K562 (cell line): ENCODE measurements around the gene FERMT1. TPM values are rescaled to one million over a fixed set of nuclear protein-coding genes. Genes with fewer than 3 reads are reported as not detected.
A peak's percentile ranks its signal among the peaks of the same experiment; 100 is the strongest.

ENCODE experiments used
- ATAC-seq: fragments of 200-7000 bp; cut with Tn5 transposase; 3 replicates; pipeline ENCODE4 v1.9.1; 2020; ENCODE audit warnings: moderate library complexity
- BruUV-seq: library from RNA; stranded (reverse); fragments of 400-500 nt; replicated peaks from 2 replicates; lab custom pipeline; 2021; lab: Mats Ljungman, UMichigan
- CTCF ChIA-PET: fragments of 300-600 bp; formaldehyde crosslinking; extraction: SDS; loops from one replicate; lab custom pipeline; 2021; ENCODE audit warnings: low intra/inter-chr PET ratio; lab: Yijun Ruan, JAX
- POLR2A ChIA-PET: fragments of 300-600, 350-650 bp; sonication (Branson Sonifier 250); formaldehyde crosslinking; extraction: SDS; loops from one replicate; lab custom pipeline; 2021; ENCODE audit warnings: antibody characterized with exemption, inconsistent platforms; lab: Yijun Ruan, JAX
- DNase-seq, 4 experiments: peaks; one replicate each; pipeline versions ENCODE4 v3.0.0 to v3.0.0-alpha.2; 2011 to 2018; ENCODE audit warnings: low spot score in 3 of 4, mixed read lengths in 3 of 4; ENCODE audit errors: extremely low read depth in 1 of 4
- FAIRE-seq: peaks from 2 replicates; lab custom pipeline; 2011; peaks lifted over from hg19 to GRCh38; lab: Jason Lieb, UNC
- H2AFZ ChIP-seq: 2 replicates; pipeline ENCODE4 v1.6.0; 2011; ENCODE audit warnings: low read depth, low read length, control low read depth, inconsistent platforms
- H3K27ac ChIP-seq: fragments of 200-600 bp; 3 replicates; pipeline ENCODE4 v1.8.0; 2011; ENCODE audit warnings: low read depth, mild to moderate bottlenecking, control low read depth, inconsistent platforms, low read length, moderate library complexity, mixed read lengths; ENCODE audit errors: extremely low read depth
- H3K27me3 ChIP-seq, 2 experiments: fragments of 300-600 bp in 1 of 2; 2 replicates in 1 of 2; 3 replicates in 1 of 2; pipeline versions ENCODE4 v1.6.0 to v1.8.0; 2011; ENCODE audit warnings: inconsistent platforms in 2 of 2, low read length in 2 of 2, mild to moderate bottlenecking in 1 of 2, mixed read lengths in 1 of 2, moderate library complexity in 1 of 2; ENCODE audit not compliant: control insufficient read depth in 2 of 2, insufficient read depth in 2 of 2
- H3K36me3 ChIP-seq: fragments of 300-600 bp; 3 replicates; pipeline ENCODE4 v1.8.0; 2011; ENCODE audit warnings: mild to moderate bottlenecking, low read length, inconsistent platforms; ENCODE audit not compliant: control insufficient read depth, insufficient read depth
- H3K4me1 ChIP-seq, 2 experiments: fragments of 200-600 bp in 1 of 2; replicated peaks in 1 of 2; 2 replicates in 1 of 2; 3 replicates in 1 of 2; pipeline versions ENCODE4 v1.5.1 to v1.8.0; 2011; ENCODE audit warnings: inconsistent platforms in 2 of 2, low read length in 2 of 2, mild to moderate bottlenecking in 1 of 2, mixed read lengths in 1 of 2, moderate library complexity in 1 of 2; ENCODE audit not compliant: control insufficient read depth in 2 of 2, insufficient read depth in 2 of 2
- H3K4me2 ChIP-seq: 2 replicates; pipeline ENCODE4 v1.6.1; 2011; ENCODE audit warnings: low read length, control low read depth, inconsistent platforms, mixed read lengths; ENCODE audit not compliant: insufficient read depth
- H3K4me3 ChIP-seq: fragments of 200-600 bp; sonication (generic), shearing (Covaris generic); 2 replicates; pipeline ENCODE4 v1.5.1; 2016; ENCODE audit warnings: control low read depth, inconsistent platforms
- H3K79me2 ChIP-seq: fragments of 200-600 bp; 3 replicates; pipeline ENCODE4 v1.8.0; 2011; ENCODE audit warnings: low read length, inconsistent platforms; ENCODE audit not compliant: control insufficient read depth, insufficient read depth
- H3K9ac ChIP-seq, 2 experiments: 2 replicates each; pipeline versions ENCODE4 v1.6.0 to v1.6.1; 2011; ENCODE audit warnings: low read depth in 2 of 2, low read length in 2 of 2, control low read depth in 1 of 2, inconsistent platforms in 1 of 2, mild to moderate bottlenecking in 1 of 2, mixed read lengths in 1 of 2; ENCODE audit not compliant: insufficient read depth in 1 of 2
- H3K9me1 ChIP-seq: one replicate; pipeline ENCODE4 v1.6.0; 2011; ENCODE audit warnings: inconsistent platforms, mild to moderate bottlenecking, low read length, moderate library complexity; ENCODE audit not compliant: control insufficient read depth, insufficient read depth
- H3K9me3 ChIP-seq: replicated peaks from 2 replicates; pipeline ENCODE4 v1.5.1; 2011; ENCODE audit warnings: low read depth, low read length, inconsistent platforms; ENCODE audit not compliant: control insufficient read depth, insufficient read depth
- H4K20me1 ChIP-seq: replicated peaks from 2 replicates; pipeline ENCODE4 v1.6.1; 2011; ENCODE audit warnings: low read length, inconsistent platforms, mixed read lengths; ENCODE audit not compliant: control insufficient read depth, insufficient read depth
- NR2C2 ChIP-seq, 2 experiments: fragments of 200-800 bp in 1 of 2; sonication (Bioruptor generic) in 1 of 2; sonication (generic) in 1 of 2; formaldehyde crosslinking in 1 of 2; IDR thresholded peaks; 2 replicates each; pipeline versions ENCODE4 v1.6.1 to v1.8.0; 2016 to 2022; ENCODE audit warnings: mild to moderate bottlenecking in 1 of 2, missing compliant biosample characterization in 1 of 2, missing genetic modification characterization in 1 of 2, missing genetic modification reagents in 1 of 2
- PHB ChIP-seq: fragments of 250-450 bp; sonication (Bioruptor Pico); IDR thresholded peaks from 2 replicates; pipeline ENCODE4 v1.5.0; 2021
- RAD21 ChIP-seq, 2 experiments: fragments of 250-450 bp in 1 of 2; fragments of 450-650 bp in 1 of 2; sonication (Bioruptor Pico) in 1 of 2; formaldehyde crosslinking in 1 of 2; IDR thresholded peaks in 1 of 2; conservative IDR thresholded peaks in 1 of 2; 2 replicates each; pipeline versions ENCODE4 v1.4.0 to v1.8.0; 2020 to 2022; ENCODE audit warnings: mild to moderate bottlenecking in 2 of 2, moderate library complexity in 1 of 2
- YY1 ChIP-seq, 3 experiments: IDR thresholded peaks; 2 replicates each; pipeline ENCODE4 v1.6.1; 2011; ENCODE audit warnings: low read length in 2 of 3, mild to moderate bottlenecking in 2 of 3, moderate library complexity in 2 of 3, borderline replicate concordance in 1 of 3, control low read depth in 1 of 3, low read depth in 1 of 3; ENCODE audit not compliant: insufficient read depth in 3 of 3, insufficient replicate concordance in 2 of 3, control insufficient read depth in 1 of 3, insufficient read length in 1 of 3; ENCODE audit errors: extremely low read depth in 1 of 3
- WGBS: fragments of 100-300 bp; shearing (Covaris generic); methylation state at CpG from one replicate; pipeline ENCODE4 v1.1.6; 2016; ENCODE audit warnings: low coverage, mixed read lengths; ENCODE audit not compliant: insufficient coverage; ENCODE audit errors: missing lambda C conversion rate; 5-methylcytosine and 5-hydroxymethylcytosine counted together
- in situ Hi-C: fragments of 300-500 bp; cut with MboI; formaldehyde crosslinking; loops from 4 replicates; pipeline ENCODE4 v1.15.0; 2018; ENCODE audit warnings: inconsistent platforms, mixed read lengths
- intact Hi-C: fragments of 100-400 bp; cut with micrococcal nuclease; formaldehyde crosslinking; loops from 2 replicates; pipeline ENCODE4 v1.14.2; 2022
- polyA plus RNA-seq, 8 experiments: library from polyadenylated mRNA; depleted of rRNA in 4 of 8; stranded (reverse) in 5 of 8; unstranded in 3 of 8; fragments of >200 nt; fragmentation: Nextera tagmentation in 2 of 8; fragmentation: Illumina TruSeq in 1 of 8; extraction: Ambion mirVana in 2 of 8; extraction: Trizol in 1 of 8; gene quantifications; 2 replicates each; pipeline versions ENCODE4 v1.2.1 to v1.2.3, GENCODE V29; 2011 to 2014; ENCODE audit warnings: inconsistent platforms in 1 of 8, missing spikeins in 1 of 8
- total RNA-seq, 7 experiments: library from RNA; depleted of rRNA in 6 of 7; stranded (reverse); fragments of >200 nt in 6 of 7; fragmentation: Illumina TruSeq in 2 of 7; extraction: Trizol in 2 of 7; gene quantifications; 2 replicates each; pipeline versions ENCODE4 v1.2.1 to v1.2.3, GENCODE V29; 2011 to 2021; ENCODE audit warnings: low replicate concordance in 1 of 7
- TF ChIP-seq, protein P1 (sequence below), 3 experiments: IDR thresholded peaks in 2 of 3; conservative IDR thresholded peaks in 1 of 3; 2 replicates each; pipeline ENCODE4 v1.5.1; 2011 to 2012; ENCODE audit warnings: low read length in 3 of 3, mild to moderate bottlenecking in 3 of 3, control low read depth in 2 of 3, improper control_type of control experiment in 1 of 3, inconsistent platforms in 1 of 3, low read depth in 1 of 3, mixed read lengths in 1 of 3, moderate library complexity in 1 of 3; ENCODE audit not compliant: insufficient read depth in 2 of 3
- TF ChIP-seq, protein P2 (sequence below), 2 experiments: fragments of 450-650 bp; formaldehyde crosslinking in 1 of 2; IDR thresholded peaks; 2 replicates each; pipeline versions ENCODE4 v1.4.0 to v1.6.1; 2014 to 2020; ENCODE audit warnings: mild to moderate bottlenecking in 2 of 2, borderline replicate concordance in 1 of 2, low read depth in 1 of 2

Gene FERMT1
- total and polyA plus RNA-seq, 9 of the 15 experiments (the other 6 are each of a cell fraction or from before 2014, with no cell fraction given), result 0.07 TPM; not detected in 8

DNA sequence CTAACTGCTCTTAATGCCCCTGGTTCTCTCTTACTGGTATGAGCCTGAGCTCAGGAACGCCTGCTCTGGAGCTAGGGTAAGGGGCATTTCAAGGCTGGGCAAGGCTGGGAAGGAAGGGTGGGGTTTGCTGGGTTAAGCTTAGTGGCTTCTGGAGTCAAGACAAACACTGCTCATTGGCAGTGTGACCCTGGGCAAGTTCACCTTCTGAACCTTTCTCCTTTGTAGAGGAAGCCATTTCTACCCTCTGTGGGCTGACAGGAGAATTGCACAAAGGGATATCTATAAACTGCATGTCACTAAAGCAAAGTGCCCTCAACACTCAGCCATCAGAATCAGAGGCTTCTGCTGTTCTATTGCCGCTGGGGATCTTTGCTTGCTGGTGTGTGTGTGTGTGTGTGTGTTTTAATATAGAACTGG is 48.7 kb downstream of the FERMT1 start:
- BruUV-seq, result no TSS peak
- POLR2A ChIA-PET, result no interaction called here
- Histone ChIP-seq H3K9ac (no peak overlapping the region), H3K4me3 (no peak overlapping the region), H4K20me1 (0 out of 2 replicates have a peak, but pooled peaks cover 3% of the 10 kb centered on the region), H3K27ac (no peak overlapping the region), H3K4me2 (no peak overlapping the region), H3K9me1 (no peaks in the 10 kb centered on the region), H3K79me2 (no peaks in the 10 kb centered on the region), H3K4me1 (peaks cover 0 to 9% of the 10 kb centered on the region in 2 experiments; a peak in 2 of 5 replicates), H3K27me3 (peaks cover 0 to 2% of the 10 kb centered on the region in 2 experiments; a peak in 1 of 5 replicates), H2AFZ (no peak overlapping the region), H3K36me3 (no peaks in the 10 kb centered on the region), H3K9me3 (no peaks in the 10 kb centered on the region)
- TF ChIP-seq, protein P1, sequence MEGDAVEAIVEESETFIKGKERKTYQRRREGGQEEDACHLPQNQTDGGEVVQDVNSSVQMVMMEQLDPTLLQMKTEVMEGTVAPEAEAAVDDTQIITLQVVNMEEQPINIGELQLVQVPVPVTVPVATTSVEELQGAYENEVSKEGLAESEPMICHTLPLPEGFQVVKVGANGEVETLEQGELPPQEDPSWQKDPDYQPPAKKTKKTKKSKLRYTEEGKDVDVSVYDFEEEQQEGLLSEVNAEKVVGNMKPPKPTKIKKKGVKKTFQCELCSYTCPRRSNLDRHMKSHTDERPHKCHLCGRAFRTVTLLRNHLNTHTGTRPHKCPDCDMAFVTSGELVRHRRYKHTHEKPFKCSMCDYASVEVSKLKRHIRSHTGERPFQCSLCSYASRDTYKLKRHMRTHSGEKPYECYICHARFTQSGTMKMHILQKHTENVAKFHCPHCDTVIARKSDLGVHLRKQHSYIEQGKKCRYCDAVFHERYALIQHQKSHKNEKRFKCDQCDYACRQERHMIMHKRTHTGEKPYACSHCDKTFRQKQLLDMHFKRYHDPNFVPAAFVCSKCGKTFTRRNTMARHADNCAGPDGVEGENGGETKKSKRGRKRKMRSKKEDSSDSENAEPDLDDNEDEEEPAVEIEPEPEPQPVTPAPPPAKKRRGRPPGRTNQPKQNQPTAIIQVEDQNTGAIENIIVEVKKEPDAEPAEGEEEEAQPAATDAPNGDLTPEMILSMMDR (IDR thresholded peaks at IDR 0.05 in 2 of 3, conservative IDR thresholded peaks at IDR 0.05 in 1 of 3; ENCODE audit: insufficient read depth in 2 of 3, low read depth in 1 of 3, low read length in 3 of 3), result peak; percentile 34 to 46 (median 43); a peak in 5 of 6 replicates
- peak in 1 of 2 experiments; percentile 69; a peak in 2 of 4 replicates for TF ChIP-seq RAD21 (CRISPR knock-in tag; conservative IDR thresholded peaks at IDR 0.05 in 1 of 2, IDR thresholded peaks at IDR 0.05 in 1 of 2)
- no peak for TF ChIP-seq NR2C2 (CRISPR knock-in tag; IDR thresholded peaks at IDR 0.05)
- TF ChIP-seq NR2C2 (tag; IDR thresholded peaks at IDR 0.05), result peak; percentile 30; the same call in 1 of the 2 replicates
- TF ChIP-seq YY1 (IDR thresholded peaks at IDR 0.05; ENCODE audit: borderline replicate concordance in 1 of 3, control insufficient read depth in 1 of 3, extremely low read depth in 1 of 3, insufficient read depth in 3 of 3, insufficient read length in 1 of 3, insufficient replicate concordance in 2 of 3, low read depth in 1 of 3, low read length in 2 of 3), result peak in 1 of 3 experiments; percentile 26
- no peak for TF ChIP-seq PHB (CRISPR knock-in tag)
- TF ChIP-seq, protein P2, sequence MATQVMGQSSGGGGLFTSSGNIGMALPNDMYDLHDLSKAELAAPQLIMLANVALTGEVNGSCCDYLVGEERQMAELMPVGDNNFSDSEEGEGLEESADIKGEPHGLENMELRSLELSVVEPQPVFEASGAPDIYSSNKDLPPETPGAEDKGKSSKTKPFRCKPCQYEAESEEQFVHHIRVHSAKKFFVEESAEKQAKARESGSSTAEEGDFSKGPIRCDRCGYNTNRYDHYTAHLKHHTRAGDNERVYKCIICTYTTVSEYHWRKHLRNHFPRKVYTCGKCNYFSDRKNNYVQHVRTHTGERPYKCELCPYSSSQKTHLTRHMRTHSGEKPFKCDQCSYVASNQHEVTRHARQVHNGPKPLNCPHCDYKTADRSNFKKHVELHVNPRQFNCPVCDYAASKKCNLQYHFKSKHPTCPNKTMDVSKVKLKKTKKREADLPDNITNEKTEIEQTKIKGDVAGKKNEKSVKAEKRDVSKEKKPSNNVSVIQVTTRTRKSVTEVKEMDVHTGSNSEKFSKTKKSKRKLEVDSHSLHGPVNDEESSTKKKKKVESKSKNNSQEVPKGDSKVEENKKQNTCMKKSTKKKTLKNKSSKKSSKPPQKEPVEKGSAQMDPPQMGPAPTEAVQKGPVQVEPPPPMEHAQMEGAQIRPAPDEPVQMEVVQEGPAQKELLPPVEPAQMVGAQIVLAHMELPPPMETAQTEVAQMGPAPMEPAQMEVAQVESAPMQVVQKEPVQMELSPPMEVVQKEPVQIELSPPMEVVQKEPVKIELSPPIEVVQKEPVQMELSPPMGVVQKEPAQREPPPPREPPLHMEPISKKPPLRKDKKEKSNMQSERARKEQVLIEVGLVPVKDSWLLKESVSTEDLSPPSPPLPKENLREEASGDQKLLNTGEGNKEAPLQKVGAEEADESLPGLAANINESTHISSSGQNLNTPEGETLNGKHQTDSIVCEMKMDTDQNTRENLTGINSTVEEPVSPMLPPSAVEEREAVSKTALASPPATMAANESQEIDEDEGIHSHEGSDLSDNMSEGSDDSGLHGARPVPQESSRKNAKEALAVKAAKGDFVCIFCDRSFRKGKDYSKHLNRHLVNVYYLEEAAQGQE (IDR thresholded peaks at IDR 0.05; ENCODE audit: borderline replicate concordance), result peak; percentile 24; the same call in 1 of the 2 replicates
- TF ChIP-seq, protein P2 (CRISPR knock-in tag; IDR thresholded peaks at IDR 0.05; ENCODE audit: low read depth), result no peak
- ATAC-seq (peak; percentile 89), DNase-seq (peak in 3 of 4 experiments; percentile 18 to 48 (median 37)), FAIRE-seq (peak; percentile 77)
- CTCF ChIA-PET, result interaction anchor here (0.9 kb wide), 1 partner anchor 544 kb away, joined by 3 read pairs; no protein-coding TSS in a partner anchor
- 42% methylated on average over 2 of the region's 2 CpGs for WGBS
- in situ Hi-C loops (no loop called here), intact Hi-C loops (loop anchor here (10.0 kb wide), 1 partner anchor 119 kb away; the partner anchor contains the start of genes MCM8 and TRMT6)
